Gastroesophageal sphincter (tissue), 3 donors: ENCODE results near the gene CHCHD6.

Source experiments
- CTCF ChIP-seq, 4 experiments: fragments of 200-600 bp in 2 of 4; fragments of 450-650 bp in 2 of 4; sonication (generic) in 1 of 4; IDR thresholded peaks; one replicate each; pipeline ENCODE4 v1.5.1; 2017 to 2019; ENCODE audit warnings: antibody characterized with exemption in 4 of 4, mild to moderate bottlenecking in 2 of 4, moderate library complexity in 2 of 4
- POLR2AphosphoS5 ChIP-seq: sonication (generic); formaldehyde crosslinking; IDR thresholded peaks from one replicate; pipeline ENCODE4 v1.6.1; 2017; ENCODE audit warnings: antibody characterized with exemption

- TF ChIP-seq CTCF (IDR thresholded peaks at IDR 0.05) (no peak), POLR2AphosphoS5 (no peak)
Observed at GRCh38 chr3:126873416-126873815, 169.4 kb downstream of the CHCHD6 start.
